CD4-positive, alpha-beta T cell treated with Interleukin-12 subunit alpha and Interleukin-12 subunit beta, for 1 hour (primary cell): Measurements from ENCODE around the gene ALCAM.

ENCODE experiments used
- DNase-seq: peaks from one replicate; pipeline ENCODE4 v3.0.0-alpha.2; 2020

Gene ALCAM

GRCh38 chr3:105431200-105431599 lies 64.5 kb downstream of the ALCAM start:
- no peak for DNase-seq

DNA sequence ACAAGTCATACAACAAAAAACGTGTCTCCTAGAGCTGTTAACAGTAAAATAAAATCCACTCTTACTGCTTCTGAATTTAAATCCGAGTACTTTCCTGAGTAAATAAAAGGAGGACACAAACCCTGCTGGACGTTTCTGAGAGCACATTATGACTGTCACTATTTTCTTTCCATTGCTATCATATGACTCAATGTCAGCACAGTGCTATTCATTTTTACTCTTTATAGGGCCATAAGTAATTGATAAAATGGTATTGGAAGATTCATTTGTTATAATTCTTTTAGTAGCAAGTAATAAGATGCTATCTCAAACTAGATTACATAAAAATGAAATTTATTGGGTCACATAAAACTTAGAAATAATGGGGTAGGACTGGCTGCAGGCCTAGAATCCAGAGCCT lies 68.6 kb downstream of the ALCAM start:
- DNase-seq = no peak

- DNase-seq = no peak
Observed at GRCh38 chr3:105436687-105437086, 70.0 kb downstream of the ALCAM start.

DNA sequence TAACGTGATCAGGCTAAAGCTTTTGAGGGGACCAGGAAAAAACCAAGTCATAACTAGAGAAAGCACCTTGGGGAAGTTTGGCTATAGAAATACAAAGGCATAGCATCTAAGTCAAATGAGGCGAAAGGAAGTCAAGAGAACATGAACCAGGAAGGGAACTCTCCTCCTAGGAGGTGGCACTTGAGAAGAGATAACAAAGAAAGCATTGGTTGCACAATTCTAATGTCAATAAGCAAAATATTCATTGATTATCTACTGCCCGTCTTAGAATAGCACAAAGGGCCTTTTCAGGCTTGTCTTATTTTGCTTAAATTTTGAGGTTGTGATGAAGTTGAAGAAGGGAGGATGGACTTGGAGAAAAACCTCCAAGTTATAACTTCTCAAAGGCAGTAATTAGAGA lies 73.4 kb downstream of the ALCAM start:
- no peak for DNase-seq

GRCh38 chr3:105444725-105445124 lies 78.0 kb downstream of the ALCAM start:
- no peak for DNase-seq

DNA sequence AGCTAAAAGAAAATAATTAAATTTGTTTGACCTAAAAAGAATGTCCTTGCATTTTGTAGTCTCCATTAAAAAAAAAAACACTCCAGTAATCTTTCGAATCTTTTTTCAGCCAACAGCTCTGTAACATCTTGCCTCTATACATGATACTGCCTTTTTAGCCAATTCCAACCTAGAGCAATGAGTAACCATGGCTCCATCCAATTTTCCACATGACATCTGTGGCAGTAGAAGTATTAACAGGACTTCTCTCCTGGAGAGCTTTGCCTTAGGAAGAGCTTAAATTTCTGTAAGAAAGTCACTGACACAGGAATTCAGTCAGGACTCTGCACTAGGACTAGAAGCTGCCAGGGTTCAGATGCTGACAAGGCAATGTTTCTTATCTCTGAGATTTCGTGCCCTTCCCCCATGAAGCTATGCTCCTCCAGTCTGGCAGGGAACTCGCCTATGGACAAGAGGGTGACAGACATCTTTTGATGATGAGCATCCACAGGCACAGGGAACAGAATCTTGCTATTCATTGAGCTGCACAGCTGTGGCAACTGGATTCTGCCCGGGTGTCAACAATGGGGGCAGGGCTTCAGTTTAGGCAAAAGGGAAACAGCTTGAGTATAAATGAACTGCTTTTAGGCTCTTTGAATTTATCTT lies 81.8 kb downstream of the ALCAM start:
- DNase-seq = no peak

- DNase-seq = no peak
Observed at GRCh38 chr3:105449414-105449813, 82.7 kb downstream of the ALCAM start.

- no peak for DNase-seq
Observed at GRCh38 chr3:105456017-105456416, 89.3 kb downstream of the ALCAM start.

GRCh38 chr3:105458518-105459215 lies 92.0 kb downstream of the ALCAM start:
- no peak for DNase-seq

- no peak for DNase-seq
Observed at GRCh38 chr3:105459566-105460290, 93.0 kb downstream of the ALCAM start.

- DNase-seq = no peak
Observed at GRCh38 chr3:105463620-105464019, 96.9 kb downstream of the ALCAM start.

DNA sequence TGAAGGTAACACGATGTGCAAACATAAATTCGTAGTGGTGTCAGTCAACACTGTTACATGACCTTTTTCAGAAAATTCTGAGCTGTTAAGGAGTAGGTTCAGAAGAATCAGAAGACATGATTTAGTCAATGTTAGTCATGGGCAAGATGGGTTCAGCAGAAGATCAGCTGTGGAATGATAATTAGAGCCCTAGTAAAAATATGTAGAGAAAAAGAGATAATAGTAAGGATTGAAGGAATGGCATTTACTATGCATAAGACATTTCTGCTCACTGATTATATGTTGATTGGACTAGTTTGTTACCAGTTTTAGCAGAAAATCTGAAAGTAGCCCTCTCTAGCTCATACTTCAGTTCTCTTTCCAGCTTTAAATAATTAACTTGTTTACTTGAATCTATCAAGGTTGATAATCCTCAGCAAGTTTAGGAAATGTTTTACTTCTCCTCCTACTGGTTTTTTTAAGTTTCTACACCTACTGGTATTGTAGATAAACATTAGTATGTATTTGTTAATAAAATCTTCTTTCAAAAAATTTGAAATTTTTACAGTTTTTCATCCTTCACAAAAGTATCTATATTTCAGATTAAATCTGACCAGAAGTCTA lies 98.6 kb downstream of the ALCAM start:
- DNase-seq = no peak

- no peak for DNase-seq
Observed at GRCh38 chr3:105466072-105466471, 99.4 kb downstream of the ALCAM start.

DNA sequence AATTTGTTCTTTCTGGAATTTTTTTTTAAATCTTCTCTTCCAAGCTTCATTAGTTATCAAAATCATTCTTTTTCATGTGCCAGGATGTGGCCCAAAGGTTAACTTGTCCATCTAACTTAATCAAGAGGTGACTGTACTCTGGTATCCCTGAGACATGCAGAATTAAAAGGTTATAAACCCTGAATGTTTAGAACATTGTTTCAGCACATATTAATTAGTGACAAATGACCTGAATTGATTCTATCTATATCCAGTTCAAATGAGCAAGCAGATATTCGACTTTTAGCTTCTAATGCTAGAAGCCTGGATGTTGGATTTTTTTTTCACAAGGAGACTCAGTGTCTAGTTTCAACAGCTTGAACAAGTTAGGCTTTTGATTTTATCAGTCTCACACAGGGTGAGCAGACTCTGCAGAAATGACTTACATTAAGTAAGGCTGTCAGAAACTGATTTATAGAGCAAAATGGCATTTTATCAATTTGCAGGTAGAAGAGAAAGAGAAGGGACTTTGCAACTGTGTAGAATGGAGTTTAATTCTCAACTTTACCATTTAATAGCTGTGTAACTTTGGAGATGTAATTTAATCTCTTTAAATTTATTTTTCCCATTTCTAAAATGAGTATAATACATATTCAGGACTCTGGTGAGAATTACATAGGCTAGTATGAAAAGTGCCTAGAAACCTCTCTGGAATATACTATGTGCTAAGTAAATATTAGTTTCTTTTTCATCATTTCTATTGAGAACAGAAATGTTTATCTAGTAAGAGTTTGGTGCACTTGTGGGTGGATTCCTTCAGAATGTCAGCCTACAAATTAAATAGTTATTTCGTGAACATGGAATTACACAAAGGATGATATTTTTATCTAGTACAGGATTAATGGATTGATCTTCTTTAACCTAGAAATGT lies 100.0 kb downstream of the ALCAM start:
- no peak for DNase-seq

DNA sequence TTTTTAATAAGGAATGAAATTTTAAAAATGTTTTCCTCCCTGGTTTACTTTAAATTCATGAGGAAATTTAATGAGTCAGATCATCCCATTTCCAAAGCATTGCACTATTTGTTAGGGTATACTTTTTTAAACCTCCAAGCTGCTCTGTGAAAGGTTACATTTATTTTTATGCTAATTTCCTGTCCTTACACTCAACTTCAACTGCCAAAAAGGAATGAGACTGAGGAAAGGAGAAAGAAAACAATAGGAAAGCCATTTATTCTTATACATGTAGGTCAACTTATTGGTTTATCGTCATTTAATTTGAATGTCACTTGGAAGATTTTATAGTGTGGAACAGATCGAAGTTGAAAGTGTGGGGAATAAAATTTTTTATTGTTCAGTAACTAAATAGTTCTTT lies 104.1 kb downstream of the ALCAM start:
- DNase-seq = no peak

DNA sequence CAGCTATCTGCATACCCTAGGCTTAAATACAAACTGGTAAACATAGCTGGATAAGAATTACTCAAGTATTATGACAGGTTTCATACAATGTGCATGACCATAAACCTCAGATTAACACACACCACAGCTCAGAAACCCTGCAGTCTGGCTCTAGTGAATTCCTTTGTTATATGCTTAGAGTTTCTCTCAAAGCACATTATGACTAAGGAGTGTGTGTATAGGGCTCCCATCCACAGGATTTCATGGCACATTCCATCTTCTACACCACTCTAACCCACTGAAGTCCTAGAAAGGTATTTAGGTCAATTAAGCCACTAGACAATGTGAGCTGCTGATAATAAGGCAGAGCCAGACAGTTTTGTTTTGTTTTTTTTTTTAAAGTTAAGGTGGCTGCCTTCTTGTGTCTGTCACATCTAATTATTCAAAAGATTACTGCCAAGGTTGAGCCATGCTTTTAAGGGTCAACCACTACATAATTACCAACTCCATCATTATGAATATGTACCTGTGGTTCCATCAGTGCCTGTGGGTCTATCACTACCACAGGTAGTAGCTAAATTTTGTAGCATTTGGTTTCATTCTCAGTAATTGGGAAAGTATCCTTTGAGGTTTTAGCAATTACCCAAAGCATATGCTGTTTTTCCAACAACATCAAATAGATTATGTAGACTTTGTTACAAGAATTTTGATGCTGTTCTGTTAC lies 107.0 kb downstream of the ALCAM start:
- no peak for DNase-seq

DNA sequence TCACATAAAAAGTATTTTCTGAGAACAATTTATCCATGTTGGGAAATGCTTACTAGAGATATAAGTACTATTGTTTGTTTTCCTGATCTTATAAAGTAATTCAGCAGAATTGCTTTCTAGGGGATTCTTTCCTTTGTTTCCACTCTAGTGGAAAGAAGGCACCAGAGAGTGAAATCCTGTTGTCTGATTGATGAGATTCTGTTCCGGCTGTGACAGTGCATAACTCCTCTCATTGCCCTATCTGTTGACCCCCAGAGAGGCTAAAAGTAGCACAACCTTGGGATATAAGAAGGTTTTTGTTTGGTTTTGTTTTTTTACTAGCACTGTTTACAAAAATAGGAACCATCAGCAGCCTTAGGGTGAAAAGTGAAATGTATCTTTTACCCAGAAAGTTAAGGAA lies 114.1 kb downstream of the ALCAM start:
- no peak for DNase-seq

GRCh38 chr3:105483476-105483875 lies 116.8 kb downstream of the ALCAM start:
- no peak for DNase-seq

- no peak for DNase-seq
Observed at GRCh38 chr3:105490045-105490444, 123.3 kb downstream of the ALCAM start.

DNA sequence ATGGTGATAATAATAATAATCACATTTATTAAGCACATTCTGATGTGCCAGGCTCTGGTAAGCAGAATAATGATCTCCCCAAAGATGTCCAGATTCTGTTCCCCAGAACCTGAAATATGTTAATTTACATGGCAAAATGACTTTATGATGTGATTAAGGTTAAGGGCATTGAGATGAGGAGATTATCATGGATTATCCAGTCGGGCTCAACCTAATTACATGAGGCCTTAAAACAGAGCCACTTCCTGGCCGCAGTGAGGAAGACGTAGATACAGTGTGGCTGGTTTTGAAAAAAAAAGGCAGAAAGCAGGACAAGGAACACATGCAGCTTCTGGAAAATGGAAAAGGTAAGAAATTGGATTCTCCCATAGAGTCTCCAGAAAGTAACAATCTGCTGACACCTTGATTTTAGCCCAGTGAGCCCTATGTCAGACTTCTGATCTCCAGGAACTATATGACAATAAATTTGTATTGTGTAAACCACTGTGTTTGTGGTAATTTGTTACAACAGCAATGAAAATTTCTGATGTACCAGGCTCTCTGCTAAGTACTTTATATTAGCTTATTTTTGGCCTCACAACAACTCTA lies 126.7 kb downstream of the ALCAM start:
- DNase-seq = no peak

DNA sequence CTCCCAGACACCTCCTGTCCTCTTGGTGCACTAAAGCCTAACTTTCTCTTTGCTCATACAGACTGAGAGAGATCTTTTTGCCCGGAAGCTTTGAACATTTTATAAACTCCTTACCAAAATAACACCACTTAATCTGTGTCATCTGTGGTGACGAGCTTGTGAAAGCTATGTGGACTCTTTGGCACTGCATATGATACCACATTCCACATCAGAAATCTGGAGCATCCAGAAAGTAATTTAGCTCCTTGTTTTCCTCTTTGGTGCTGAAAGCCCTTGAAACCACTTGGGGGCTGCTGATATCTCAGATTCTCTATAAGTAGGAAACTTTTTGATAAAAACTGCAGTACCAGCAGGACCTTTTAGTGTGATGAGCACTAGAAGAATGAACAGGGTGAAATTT lies 128.3 kb downstream of the ALCAM start:
- no peak for DNase-seq

- no peak for DNase-seq
Observed at GRCh38 chr3:105496343-105496742, 129.6 kb downstream of the ALCAM start.
